K562 (cell line): ENCODE results near the gene C9orf50. TPM values are rescaled to one million over a fixed set of nuclear protein-coding genes. Genes with fewer than 3 reads are reported as not detected.
A peak's percentile ranks its signal among the peaks of the same experiment; 100 is the strongest.

Experiments used
- RBFOX2 ChIP-seq: fragments of 200-400 bp; formaldehyde crosslinking; IDR thresholded peaks from 2 replicates; pipeline ENCODE4 v1.6.1; 2017; ENCODE audit warnings: low read depth, mild to moderate bottlenecking, low read length, moderate library complexity
- RBM25 ChIP-seq: fragments of 200-400 bp; formaldehyde crosslinking; IDR thresholded peaks from 2 replicates; pipeline ENCODE4 v1.6.1; 2018; ENCODE audit warnings: low read length, low read depth, moderate library complexity; ENCODE audit not compliant: severe bottlenecking
- polyA plus RNA-seq, 8 experiments: library from polyadenylated mRNA; depleted of rRNA in 4 of 8; stranded (reverse) in 5 of 8; unstranded in 3 of 8; fragments of >200 nt; fragmentation: Nextera tagmentation in 2 of 8; fragmentation: Illumina TruSeq in 1 of 8; extraction: Ambion mirVana in 2 of 8; extraction: Trizol in 1 of 8; gene quantifications; 2 replicates each; pipeline versions ENCODE4 v1.2.1 to v1.2.3, GENCODE V29; 2011 to 2014; ENCODE audit warnings: inconsistent platforms in 1 of 8, missing spikeins in 1 of 8
- total RNA-seq, 7 experiments: library from RNA; depleted of rRNA in 6 of 7; stranded (reverse); fragments of >200 nt in 6 of 7; fragmentation: Illumina TruSeq in 2 of 7; extraction: Trizol in 2 of 7; gene quantifications; 2 replicates each; pipeline versions ENCODE4 v1.2.1 to v1.2.3, GENCODE V29; 2011 to 2021; ENCODE audit warnings: low replicate concordance in 1 of 7
- TF ChIP-seq, protein P1 (sequence below), 3 experiments: fragments of 200-800 bp in 1 of 3; fragments of 250-450 bp in 1 of 3; fragments of 450-650 bp in 1 of 3; sonication (Bioruptor Pico) in 1 of 3; sonication (Bioruptor generic) in 1 of 3; formaldehyde crosslinking in 1 of 3; IDR thresholded peaks; 2 replicates each; pipeline versions ENCODE4 v1.6.1 to v1.8.0; 2016 to 2022; ENCODE audit warnings: mild to moderate bottlenecking in 2 of 3, missing genetic modification characterization in 2 of 3, missing compliant biosample characterization in 1 of 3, moderate library complexity in 1 of 3
- TF ChIP-seq, protein P2 (sequence below), 3 experiments: IDR thresholded peaks in 2 of 3; conservative IDR thresholded peaks in 1 of 3; 2 replicates each; pipeline ENCODE4 v1.5.1; 2011 to 2012; ENCODE audit warnings: low read length in 3 of 3, mild to moderate bottlenecking in 3 of 3, control low read depth in 2 of 3, improper control_type of control experiment in 1 of 3, inconsistent platforms in 1 of 3, low read depth in 1 of 3, mixed read lengths in 1 of 3, moderate library complexity in 1 of 3; ENCODE audit not compliant: insufficient read depth in 2 of 3

Gene C9orf50
- total and polyA plus RNA-seq, 9 of the 15 experiments (the other 6 are each of a cell fraction or from before 2014, with no cell fraction given): not detected

DNA sequence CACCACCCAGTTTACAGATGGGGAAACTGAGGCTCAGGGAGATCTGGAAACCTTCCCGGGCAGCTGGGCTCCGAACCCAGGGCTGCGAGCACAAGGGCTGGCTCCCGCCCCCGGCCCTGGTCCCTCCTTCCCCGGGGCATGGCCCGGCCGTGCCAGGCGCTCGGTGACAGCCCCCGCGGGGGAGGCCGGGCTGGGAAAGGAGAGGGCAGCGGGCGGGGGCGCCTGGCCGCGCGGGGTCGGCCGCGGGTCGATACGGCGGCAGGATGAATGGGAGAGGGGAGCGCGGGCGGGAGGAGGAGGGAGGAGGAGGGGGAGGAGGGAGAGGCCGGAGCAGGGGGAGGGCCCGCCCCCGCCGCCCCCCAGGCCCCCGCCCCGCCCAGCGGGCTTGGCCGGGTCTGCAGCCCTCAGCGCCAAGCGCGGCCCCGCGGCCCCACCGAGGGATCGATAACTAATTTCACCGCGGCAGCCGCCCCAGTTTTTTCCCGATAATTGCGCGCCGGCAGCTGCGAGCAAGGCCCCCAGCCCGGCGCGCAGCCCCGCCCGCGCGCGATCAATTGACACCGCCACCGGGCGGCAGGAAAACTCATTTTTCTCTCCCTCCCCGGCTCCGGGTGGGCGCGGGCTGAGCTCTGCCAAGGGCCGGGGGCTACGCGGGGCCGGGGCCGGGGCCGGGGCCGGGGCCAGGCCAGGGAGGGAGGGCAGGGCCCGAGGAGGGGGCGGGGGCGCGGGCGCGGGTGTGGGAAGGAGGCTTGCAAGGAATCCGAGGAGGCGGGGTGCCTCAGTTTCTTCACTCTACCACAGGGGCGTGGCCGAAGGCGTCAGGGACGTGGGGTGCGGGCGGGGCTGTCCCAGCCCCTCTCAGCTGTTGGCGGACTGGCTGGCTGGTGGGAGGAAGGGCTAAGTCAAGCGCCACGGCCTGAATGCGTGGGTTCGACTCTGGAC, 52.1 kb downstream of the C9orf50 start (continued):
- TF ChIP-seq, protein P1, sequence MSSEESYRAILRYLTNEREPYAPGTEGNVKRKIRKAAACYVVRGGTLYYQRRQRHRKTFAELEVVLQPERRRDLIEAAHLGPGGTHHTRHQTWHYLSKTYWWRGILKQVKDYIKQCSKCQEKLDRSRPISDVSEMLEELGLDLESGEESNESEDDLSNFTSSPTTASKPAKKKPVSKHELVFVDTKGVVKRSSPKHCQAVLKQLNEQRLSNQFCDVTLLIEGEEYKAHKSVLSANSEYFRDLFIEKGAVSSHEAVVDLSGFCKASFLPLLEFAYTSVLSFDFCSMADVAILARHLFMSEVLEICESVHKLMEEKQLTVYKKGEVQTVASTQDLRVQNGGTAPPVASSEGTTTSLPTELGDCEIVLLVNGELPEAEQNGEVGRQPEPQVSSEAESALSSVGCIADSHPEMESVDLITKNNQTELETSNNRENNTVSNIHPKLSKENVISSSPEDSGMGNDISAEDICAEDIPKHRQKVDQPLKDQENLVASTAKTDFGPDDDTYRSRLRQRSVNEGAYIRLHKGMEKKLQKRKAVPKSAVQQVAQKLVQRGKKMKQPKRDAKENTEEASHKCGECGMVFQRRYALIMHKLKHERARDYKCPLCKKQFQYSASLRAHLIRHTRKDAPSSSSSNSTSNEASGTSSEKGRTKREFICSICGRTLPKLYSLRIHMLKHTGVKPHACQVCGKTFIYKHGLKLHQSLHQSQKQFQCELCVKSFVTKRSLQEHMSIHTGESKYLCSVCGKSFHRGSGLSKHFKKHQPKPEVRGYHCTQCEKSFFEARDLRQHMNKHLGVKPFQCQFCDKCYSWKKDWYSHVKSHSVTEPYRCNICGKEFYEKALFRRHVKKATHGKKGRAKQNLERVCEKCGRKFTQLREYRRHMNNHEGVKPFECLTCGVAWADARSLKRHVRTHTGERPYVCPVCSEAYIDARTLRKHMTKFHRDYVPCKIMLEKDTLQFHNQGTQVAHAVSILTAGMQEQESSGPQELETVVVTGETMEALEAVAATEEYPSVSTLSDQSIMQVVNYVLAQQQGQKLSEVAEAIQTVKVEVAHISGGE (CRISPR knock-in tag; IDR thresholded peaks at IDR 0.05): 0 out of 6 replicates have a peak, but pooled peaks of 1 of the 3 experiments have one; percentile 1
- TF ChIP-seq, protein P2, sequence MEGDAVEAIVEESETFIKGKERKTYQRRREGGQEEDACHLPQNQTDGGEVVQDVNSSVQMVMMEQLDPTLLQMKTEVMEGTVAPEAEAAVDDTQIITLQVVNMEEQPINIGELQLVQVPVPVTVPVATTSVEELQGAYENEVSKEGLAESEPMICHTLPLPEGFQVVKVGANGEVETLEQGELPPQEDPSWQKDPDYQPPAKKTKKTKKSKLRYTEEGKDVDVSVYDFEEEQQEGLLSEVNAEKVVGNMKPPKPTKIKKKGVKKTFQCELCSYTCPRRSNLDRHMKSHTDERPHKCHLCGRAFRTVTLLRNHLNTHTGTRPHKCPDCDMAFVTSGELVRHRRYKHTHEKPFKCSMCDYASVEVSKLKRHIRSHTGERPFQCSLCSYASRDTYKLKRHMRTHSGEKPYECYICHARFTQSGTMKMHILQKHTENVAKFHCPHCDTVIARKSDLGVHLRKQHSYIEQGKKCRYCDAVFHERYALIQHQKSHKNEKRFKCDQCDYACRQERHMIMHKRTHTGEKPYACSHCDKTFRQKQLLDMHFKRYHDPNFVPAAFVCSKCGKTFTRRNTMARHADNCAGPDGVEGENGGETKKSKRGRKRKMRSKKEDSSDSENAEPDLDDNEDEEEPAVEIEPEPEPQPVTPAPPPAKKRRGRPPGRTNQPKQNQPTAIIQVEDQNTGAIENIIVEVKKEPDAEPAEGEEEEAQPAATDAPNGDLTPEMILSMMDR (IDR thresholded peaks at IDR 0.05 in 2 of 3, conservative IDR thresholded peaks at IDR 0.05 in 1 of 3; ENCODE audit: insufficient read depth in 2 of 3, low read depth in 1 of 3, low read length in 3 of 3): 0 out of 6 replicates have a peak, but pooled peaks of 1 of the 3 experiments have one; percentile 5
- TF ChIP-seq RBFOX2 (peak; percentile 34), RBM25 (peak; percentile 5)
